IMR-90 (cell line): ENCODE measurements around the gene FAM240A. TPM values are rescaled to one million over a fixed set of nuclear protein-coding genes. Genes with fewer than 3 reads are reported as not detected.

ENCODE experiments used
- ATAC-seq: fragments of 200-7000 bp; cut with Tn5 transposase; 2 replicates; pipeline ENCODE4 v1.9.1; 2020; ENCODE audit warnings: low read depth, mild to moderate bottlenecking, moderate library complexity
- BruUV-seq: library from RNA; stranded (reverse); fragments of 400-500 nt; replicated peaks from 2 replicates; lab custom pipeline; 2021; lab: Mats Ljungman, UMichigan
- CTCF ChIA-PET: fragments of 300-600 bp; formaldehyde crosslinking; extraction: SDS; loops from one replicate; lab custom pipeline; 2021; ENCODE audit warnings: antibody characterized with exemption; lab: Yijun Ruan, JAX
- POLR2A ChIA-PET: fragments of 300-600 bp; sonication (Branson Sonifier 250); formaldehyde crosslinking; loops from one replicate; lab custom pipeline; 2022; ENCODE audit warnings: antibody characterized with exemption; ENCODE audit not compliant: unreplicated experiment; lab: Charles Lee
- DNase-seq: peaks from one replicate; pipeline ENCODE4 v3.0.0; 2013
- H2AFZ ChIP-seq: replicated peaks from 2 replicates; pipeline ENCODE3; 2013; ENCODE audit warnings: low read length, mild to moderate bottlenecking; ENCODE audit not compliant: poor library complexity
- H2AK5ac ChIP-seq: 2 replicates; pipeline ENCODE4 v1.6.1; 2013; ENCODE audit warnings: low read depth, low read length, inconsistent platforms
- H2AK9ac ChIP-seq: replicated peaks from 2 replicates; pipeline ENCODE3; 2013; ENCODE audit warnings: mild to moderate bottlenecking, low read depth, low read length, moderate library complexity; ENCODE audit not compliant: poor library complexity
- H2BK120ac ChIP-seq: 2 replicates; pipeline ENCODE4 v1.6.1; 2013; ENCODE audit warnings: low read depth, low read length, inconsistent platforms
- H2BK15ac ChIP-seq: 3 replicates; pipeline ENCODE4 v1.6.1; 2013; ENCODE audit warnings: low read depth, low read length, inconsistent platforms
- H2BK20ac ChIP-seq: 2 replicates; pipeline ENCODE4 v1.6.1; 2013; ENCODE audit warnings: low read depth, mild to moderate bottlenecking, inconsistent platforms, low read length, moderate library complexity
- H2BK5ac ChIP-seq: 2 replicates; pipeline ENCODE4 v1.6.1; 2013; ENCODE audit warnings: mild to moderate bottlenecking, low read depth, low read length, inconsistent platforms; ENCODE audit not compliant: poor library complexity, severe bottlenecking
- H3K14ac ChIP-seq: replicated peaks from 2 replicates; pipeline ENCODE4 v1.6.1; 2013; ENCODE audit warnings: low read depth, low read length, inconsistent platforms
- H3K18ac ChIP-seq: 2 replicates; pipeline ENCODE4 v1.6.1; 2013; ENCODE audit warnings: low read depth, low read length, control low read depth
- H3K23ac ChIP-seq: 2 replicates; pipeline ENCODE4 v1.6.1; 2013; ENCODE audit warnings: low read depth, low read length, inconsistent platforms
- H3K27ac ChIP-seq: 2 replicates; pipeline ENCODE4 v1.5.1; 2013; ENCODE audit warnings: mild to moderate bottlenecking, control low read depth, low read length; ENCODE audit not compliant: insufficient read depth
- H3K27me3 ChIP-seq: 2 replicates; pipeline ENCODE4 v1.6.1; 2013; ENCODE audit warnings: low read length; ENCODE audit not compliant: control insufficient read depth, insufficient read depth
- H3K36me3 ChIP-seq: 2 replicates; pipeline ENCODE4 v1.6.1; 2013; ENCODE audit warnings: low read length, mixed read lengths; ENCODE audit not compliant: control insufficient read depth, insufficient read depth
- H3K4ac ChIP-seq: 2 replicates; pipeline ENCODE4 v1.6.1; 2013; ENCODE audit warnings: low read depth, low read length, inconsistent platforms
- H3K4me1 ChIP-seq: 2 replicates; pipeline ENCODE4 v1.6.1; 2013; ENCODE audit warnings: low read length, mixed read lengths; ENCODE audit not compliant: control insufficient read depth, insufficient read depth
- H3K4me2 ChIP-seq: 2 replicates; pipeline ENCODE4 v1.6.1; 2013; ENCODE audit warnings: low read depth, mild to moderate bottlenecking, control low read depth, low read length, moderate library complexity
- H3K4me3 ChIP-seq: 2 replicates; pipeline ENCODE4 v1.5.1; 2013; ENCODE audit warnings: low read depth, mild to moderate bottlenecking, control low read depth, low read length, moderate library complexity; ENCODE audit not compliant: insufficient read depth
- H3K56ac ChIP-seq: 2 replicates; pipeline ENCODE4 v1.6.1; 2013; ENCODE audit warnings: low read length, inconsistent platforms; ENCODE audit not compliant: insufficient read depth; ENCODE audit errors: extremely low read depth
- H3K79me1 ChIP-seq, 2 experiments: 2 replicates each; pipeline ENCODE4 v1.6.1; 2013; ENCODE audit warnings: low read length in 2 of 2, inconsistent platforms in 1 of 2, low read depth in 1 of 2
- H3K9ac ChIP-seq: 2 replicates; pipeline ENCODE4 v1.6.1; 2013; ENCODE audit warnings: low read depth, low read length, control low read depth
- H3K9me1 ChIP-seq: 2 replicates; pipeline ENCODE4 v1.6.1; 2013; ENCODE audit warnings: low read length, inconsistent platforms; ENCODE audit not compliant: insufficient read depth
- H3K9me3 ChIP-seq: 2 replicates; pipeline ENCODE4 v1.6.1; 2013; ENCODE audit warnings: low read length; ENCODE audit not compliant: control insufficient read depth, insufficient read depth
- H4K20me1 ChIP-seq: 2 replicates; pipeline ENCODE4 v1.6.1; 2013; ENCODE audit warnings: low read length, inconsistent platforms; ENCODE audit not compliant: insufficient read depth
- H4K5ac ChIP-seq: 2 replicates; pipeline ENCODE4 v1.6.1; 2013; ENCODE audit warnings: mild to moderate bottlenecking, low read depth, low read length, control low read depth
- H4K8ac ChIP-seq, 2 experiments: 2 replicates each; pipeline ENCODE4 v1.6.1; 2013; ENCODE audit warnings: low read depth in 2 of 2, low read length in 2 of 2, control low read depth in 1 of 2, inconsistent platforms in 1 of 2
- H4K91ac ChIP-seq: 2 replicates; pipeline ENCODE4 v1.6.1; 2013; ENCODE audit warnings: low read depth, low read length, inconsistent platforms; ENCODE audit not compliant: insufficient read depth
- CHD1 ChIP-seq: IDR thresholded peaks from 2 replicates; pipeline ENCODE4 v1.6.1; 2012; ENCODE audit warnings: low read depth, low read length, improper control_type of control experiment
- FOS ChIP-seq: fragments of 150-350 bp; IDR thresholded peaks from 2 replicates; pipeline ENCODE4 v1.6.1; 2016; ENCODE audit warnings: low read depth, low read length
- RAD21 ChIP-seq: IDR thresholded peaks from 2 replicates; pipeline ENCODE4 v1.6.1; 2012; ENCODE audit warnings: low read length, improper control_type of control experiment
- RFX5 ChIP-seq: IDR thresholded peaks from 2 replicates; pipeline ENCODE4 v1.8.0; 2012; ENCODE audit warnings: low read depth, mild to moderate bottlenecking, low read length, moderate library complexity
- WGBS, 2 experiments: methylation state at CpG; one replicate each; pipeline versions ENCODE4 v1.1.5 to v1.1.7; 2013; ENCODE audit warnings: missing lambda C conversion rate in 2 of 2; ENCODE audit not compliant: insufficient read length in 1 of 2; ENCODE audit errors: extremely low coverage in 2 of 2; 5-methylcytosine and 5-hydroxymethylcytosine counted together
- dilution Hi-C: fragments of 300-500 bp; cut with HindIII; formaldehyde crosslinking; loops from one replicate; pipeline ENCODE4 v1.14.3; 2018; ENCODE audit warnings: low sequenced_read_pairs; ENCODE audit not compliant: unreplicated experiment
- in situ Hi-C: fragments of 300-500 bp; cut with MboI; formaldehyde crosslinking; loops from 3 replicates; pipeline ENCODE4 v1.14.3; 2019; ENCODE audit warnings: low sequenced_read_pairs, inconsistent platforms, mixed read lengths
- intact Hi-C: fragments of 100-400 bp; cut with micrococcal nuclease; formaldehyde crosslinking; loops from 2 replicates; pipeline ENCODE4 v1.10.0; 2022
- polyA plus RNA-seq, 3 experiments: library from polyadenylated mRNA; depleted of rRNA; stranded (reverse); fragments of >200 nt; gene quantifications; 2 replicates each; pipeline ENCODE4 v1.2.3, GENCODE V29; 2012; ENCODE audit warnings: low replicate concordance in 1 of 3
- total RNA-seq: library from RNA; depleted of rRNA; stranded (reverse); fragments of >200 nt; gene quantifications from 2 replicates; pipeline ENCODE4 v1.2.3, GENCODE V29; 2012
- TF ChIP-seq, protein P1 (sequence below): conservative IDR thresholded peaks from 2 replicates; pipeline ENCODE4 v1.5.1; 2012; ENCODE audit warnings: mild to moderate bottlenecking, low read depth, low read length, improper control_type of control experiment

FAM240A gene
- total and polyA plus RNA-seq, 2 of the 4 experiments (the other 2 are of a cell fraction) = not detected

DNA sequence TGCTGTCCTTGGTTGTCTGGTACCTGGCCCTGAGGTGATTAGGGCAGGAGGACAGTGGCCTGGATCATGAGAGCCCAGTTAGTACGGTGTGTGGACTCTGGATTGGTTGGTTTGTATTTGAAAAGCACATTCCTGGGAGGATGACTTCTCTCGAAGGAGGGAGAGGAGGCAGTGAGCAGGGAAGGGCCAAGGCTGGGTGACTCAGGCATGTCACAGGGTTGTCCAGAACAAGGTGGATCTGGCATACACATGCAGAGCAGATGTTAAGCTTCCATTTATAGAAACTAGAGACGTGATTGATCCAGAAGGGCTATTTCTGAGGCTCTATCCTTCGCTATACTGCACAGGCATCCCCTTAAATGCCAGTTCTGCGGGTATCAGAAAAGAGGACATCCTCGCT, 34.4 kb downstream of the FAM240A start:
- Histone ChIP-seq H3K18ac (peak overlapping the region; percentile 72), H4K20me1 (no peaks in the 10 kb centered on the region), H3K9me1 (no peaks in the 10 kb centered on the region), H4K8ac (peak overlapping the region; percentile 3 to 21; a peak in 1 of 4 replicates), H3K4me2 (no peak overlapping the region), H3K79me1 (no peaks in the 10 kb centered on the region), H3K36me3 (no peaks in the 10 kb centered on the region), H2AK9ac (no peak overlapping the region), H3K56ac (no peak overlapping the region), H4K5ac (peak overlapping the region; percentile 17), H2AK5ac (no peak overlapping the region), H3K27ac (peak overlapping the region; percentile 59; the same call in 1 of the 2 replicates), H3K14ac (no peak overlapping the region), H3K4ac (no peak overlapping the region), H3K4me3 (no peak overlapping the region), H3K9ac (no peak overlapping the region), H2BK5ac (peak overlapping the region; percentile 4), H4K91ac (peak overlapping the region; percentile 66; the same call in 1 of the 2 replicates), H3K9me3 (peaks cover 1% of the 10 kb centered on the region; the same call in 1 of the 2 replicates), H2BK20ac (0 out of 2 replicates have a peak overlapping the region, but pooled peaks have one; percentile 8), H2BK120ac (no peak overlapping the region), H2BK15ac (no peak overlapping the region), H3K4me1 (peaks cover 9% of the 10 kb centered on the region), H2AFZ (peak overlapping the region; percentile 67), H3K23ac (no peak overlapping the region), H3K27me3 (peaks cover 4% of the 10 kb centered on the region; the same call in 1 of the 2 replicates)
- ATAC-seq = peak; percentile 97
- TF ChIP-seq, protein P1, sequence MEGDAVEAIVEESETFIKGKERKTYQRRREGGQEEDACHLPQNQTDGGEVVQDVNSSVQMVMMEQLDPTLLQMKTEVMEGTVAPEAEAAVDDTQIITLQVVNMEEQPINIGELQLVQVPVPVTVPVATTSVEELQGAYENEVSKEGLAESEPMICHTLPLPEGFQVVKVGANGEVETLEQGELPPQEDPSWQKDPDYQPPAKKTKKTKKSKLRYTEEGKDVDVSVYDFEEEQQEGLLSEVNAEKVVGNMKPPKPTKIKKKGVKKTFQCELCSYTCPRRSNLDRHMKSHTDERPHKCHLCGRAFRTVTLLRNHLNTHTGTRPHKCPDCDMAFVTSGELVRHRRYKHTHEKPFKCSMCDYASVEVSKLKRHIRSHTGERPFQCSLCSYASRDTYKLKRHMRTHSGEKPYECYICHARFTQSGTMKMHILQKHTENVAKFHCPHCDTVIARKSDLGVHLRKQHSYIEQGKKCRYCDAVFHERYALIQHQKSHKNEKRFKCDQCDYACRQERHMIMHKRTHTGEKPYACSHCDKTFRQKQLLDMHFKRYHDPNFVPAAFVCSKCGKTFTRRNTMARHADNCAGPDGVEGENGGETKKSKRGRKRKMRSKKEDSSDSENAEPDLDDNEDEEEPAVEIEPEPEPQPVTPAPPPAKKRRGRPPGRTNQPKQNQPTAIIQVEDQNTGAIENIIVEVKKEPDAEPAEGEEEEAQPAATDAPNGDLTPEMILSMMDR = no peak
- TF ChIP-seq FOS (0 out of 2 replicates have a peak, but pooled peaks have one; percentile 20), CHD1 (no peak), RFX5 (no peak), RAD21 (no peak)
- WGBS, 2 experiments = 61% methylated on average over 4 of the region's 6 CpGs; no CpG with 5 or more reads in 1 of the 2 experiments
- intact Hi-C loops (no loop called here), dilution Hi-C loops (no loop called here), in situ Hi-C loops (no loop called here)
- ChIA-PET POLR2A (no interaction called here), CTCF (interaction anchor here (1.0 to 1.2 kb wide), 2 partner anchors 17 to 158 kb away, joined by 3 to 6 read pairs; no protein-coding TSS in a partner anchor)
- DNase-seq = peak; percentile 89
- no TSS peak for BruUV-seq
